HepG2 (cell line): ENCODE measurements around the gene B9D2. TPM values are rescaled to one million over a fixed set of nuclear protein-coding genes. Genes with fewer than 3 reads are reported as not detected.
A peak's percentile ranks its signal among the peaks of the same experiment; 100 is the strongest.

ENCODE experiments used
- BORCS8-MEF2B ChIP-seq: sonication (generic); formaldehyde crosslinking; IDR thresholded peaks from 2 replicates; pipeline ENCODE4 v1.8.0; 2022; ENCODE audit warnings: mild to moderate bottlenecking, missing genetic modification reagents
- FLYWCH1 ChIP-seq: sonication (generic); formaldehyde crosslinking; IDR thresholded peaks from 2 replicates; pipeline ENCODE4 v1.8.1; 2023; ENCODE audit warnings: mild to moderate bottlenecking, missing genetic modification reagents
- FOXJ3 ChIP-seq: sonication (generic); formaldehyde crosslinking; IDR thresholded peaks from 2 replicates; pipeline ENCODE4 v1.4.0; 2020; ENCODE audit warnings: missing genetic modification reagents, mild to moderate bottlenecking, borderline replicate concordance
- IKZF4 ChIP-seq: sonication (generic); formaldehyde crosslinking; IDR thresholded peaks from 2 replicates; pipeline ENCODE4 v1.5.1; 2020; ENCODE audit warnings: borderline replicate concordance, mild to moderate bottlenecking, low read depth, missing genetic modification reagents; ENCODE audit errors: not compliant biosample characterization
- JUN ChIP-seq: sonication (generic); formaldehyde crosslinking; IDR thresholded peaks from 2 replicates; pipeline ENCODE4 v1.4.0; 2020; ENCODE audit warnings: mild to moderate bottlenecking, missing genetic modification reagents
- MED1 ChIP-seq: sonication (generic); formaldehyde crosslinking; IDR thresholded peaks from 2 replicates; pipeline ENCODE4 v1.4.0; 2020; ENCODE audit warnings: missing genetic modification reagents
- NFE2 ChIP-seq: sonication (generic); formaldehyde crosslinking; IDR thresholded peaks from 2 replicates; pipeline ENCODE4 v1.4.0; 2020; ENCODE audit warnings: missing genetic modification reagents
- SAFB2 ChIP-seq: sonication (generic); formaldehyde crosslinking; IDR thresholded peaks from 2 replicates; pipeline ENCODE4 v1.5.1; 2020; ENCODE audit warnings: missing genetic modification reagents, low read depth, mild to moderate bottlenecking, borderline replicate concordance
- SNAPC2 ChIP-seq: sonication (generic); formaldehyde crosslinking; IDR thresholded peaks from 2 replicates; pipeline ENCODE4 v1.8.1; 2022; ENCODE audit warnings: mild to moderate bottlenecking, missing genetic modification reagents
- SNAPC5 ChIP-seq: sonication (generic); formaldehyde crosslinking; IDR thresholded peaks from 2 replicates; pipeline ENCODE4 v1.8.1; 2023; ENCODE audit warnings: mild to moderate bottlenecking, missing genetic modification reagents, borderline replicate concordance
- STAT6 ChIP-seq: sonication (generic); formaldehyde crosslinking; IDR thresholded peaks from 2 replicates; pipeline ENCODE4 v1.4.0; 2020; ENCODE audit warnings: missing genetic modification reagents, mild to moderate bottlenecking, borderline replicate concordance
- TFDP1 ChIP-seq: IDR thresholded peaks from 2 replicates; pipeline ENCODE4 v1.6.1; 2016; ENCODE audit warnings: missing compliant biosample characterization, missing genetic modification reagents, borderline replicate concordance
- XRCC5 ChIP-seq: fragments of 200-400 bp; formaldehyde crosslinking; optimal IDR thresholded peaks from 2 replicates; pipeline ENCODE3; 2017; ENCODE audit warnings: mild to moderate bottlenecking, low read length
- ZBTB20 ChIP-seq: sonication (generic); formaldehyde crosslinking; IDR thresholded peaks from 2 replicates; pipeline ENCODE4 v1.8.1; 2023; ENCODE audit warnings: missing genetic modification reagents, low read depth, mild to moderate bottlenecking, borderline replicate concordance
- ZBTB26 ChIP-seq: IDR thresholded peaks from 2 replicates; pipeline ENCODE4 v1.6.1; 2016; ENCODE audit warnings: missing compliant biosample characterization, missing genetic modification reagents, borderline replicate concordance
- ZBTB46 ChIP-seq: sonication (generic); formaldehyde crosslinking; IDR thresholded peaks from 2 replicates; pipeline ENCODE4 v1.4.0; 2020; ENCODE audit warnings: mild to moderate bottlenecking, missing genetic modification reagents, borderline replicate concordance
- ZFAT ChIP-seq: sonication (generic); formaldehyde crosslinking; conservative IDR thresholded peaks from 2 replicates; pipeline ENCODE4 v1.8.1; 2023; ENCODE audit warnings: missing genetic modification reagents, inconsistent platforms
- ZKSCAN1 ChIP-seq: fragments of 150-350 bp; IDR thresholded peaks from 2 replicates; pipeline ENCODE4 v1.6.1; 2014; ENCODE audit warnings: low read length
- ZNF44 ChIP-seq: sonication (generic); formaldehyde crosslinking; IDR thresholded peaks from 2 replicates; pipeline ENCODE4 v1.5.1; 2020; ENCODE audit warnings: mild to moderate bottlenecking, missing genetic modification reagents
- ZNF569 ChIP-seq: sonication (generic); formaldehyde crosslinking; IDR thresholded peaks from 2 replicates; pipeline ENCODE4 v1.5.0; 2020; ENCODE audit warnings: mild to moderate bottlenecking, missing genetic modification reagents, moderate library complexity, borderline replicate concordance
- ZNF850 ChIP-seq: sonication (generic); formaldehyde crosslinking; conservative IDR thresholded peaks from 2 replicates; pipeline ENCODE4 v1.9.0; 2021; ENCODE audit warnings: mild to moderate bottlenecking, missing genetic modification reagents
- ZNF879 ChIP-seq: sonication (generic); formaldehyde crosslinking; IDR thresholded peaks from 2 replicates; pipeline ENCODE4 v1.8.1; 2023; ENCODE audit warnings: missing genetic modification reagents
- polyA plus RNA-seq, 8 experiments: library from polyadenylated mRNA; depleted of rRNA in 3 of 8; stranded (reverse) in 7 of 8; unstranded in 1 of 8; fragments of >200 nt; fragmentation: Illumina TruSeq in 4 of 8; extraction: Trizol in 4 of 8; gene quantifications; 2 replicates each; pipeline versions ENCODE4 v1.2.1 to v1.2.3, GENCODE V29; 2011 to 2016; ENCODE audit warnings: low read depth in 4 of 8, missing spikeins in 1 of 8, mixed read lengths in 1 of 8; ENCODE audit not compliant: insufficient read depth in 1 of 8
- total RNA-seq, 5 experiments: library from RNA; depleted of rRNA; stranded (reverse); fragments of >200 nt; fragmentation: Illumina TruSeq; extraction: Trizol; gene quantifications; 2 replicates each; pipeline ENCODE4 v1.2.3, GENCODE V29; 2016; ENCODE audit warnings: low read depth in 1 of 5

Gene B9D2
- total and polyA plus RNA-seq, 2 of the 13 experiments (the other 11 are each of a cell fraction or from before 2014, with no cell fraction given): 3.1 to 4.4 TPM

GRCh38 chr19:41363753-41364523 lies at the start of gene B9D2 (continued):
- 0 out of 2 replicates have a peak, but pooled peaks have one; percentile 12 for TF ChIP-seq SAFB2
- no peak for TF ChIP-seq NFE2 (CRISPR knock-in tag)
- 0 out of 2 replicates have a peak, but pooled peaks have one; percentile 19 for TF ChIP-seq ZNF44 (CRISPR knock-in tag)
- TF ChIP-seq ZBTB20: no peak
- TF ChIP-seq FOXJ3 (CRISPR knock-in tag): no peak; the same call in 1 of the 2 replicates
- no peak for TF ChIP-seq JUN (CRISPR knock-in tag)
- no peak; the same call in 1 of the 2 replicates for TF ChIP-seq MED1 (CRISPR knock-in tag)
- TF ChIP-seq STAT6 (CRISPR knock-in tag): no peak
- no peak for TF ChIP-seq ZNF569 (CRISPR knock-in tag)
- TF ChIP-seq XRCC5: no peak
- TF ChIP-seq SNAPC2 (CRISPR knock-in tag): no peak
- TF ChIP-seq BORCS8-MEF2B: peak; percentile 22; the same call in 1 of the 2 replicates
- TF ChIP-seq ZBTB46 (CRISPR knock-in tag): no peak
- TF ChIP-seq ZNF879 (CRISPR knock-in tag): no peak
- no peak for TF ChIP-seq FLYWCH1 (CRISPR knock-in tag)
- TF ChIP-seq ZKSCAN1: no peak
- no peak for TF ChIP-seq ZFAT (CRISPR knock-in tag)
- TF ChIP-seq SNAPC5 (CRISPR knock-in tag): no peak
- no peak for TF ChIP-seq TFDP1 (CRISPR knock-in tag)
- TF ChIP-seq ZBTB26 (CRISPR knock-in tag): peak; percentile 34; the same call in 1 of the 2 replicates
- TF ChIP-seq ZNF850: no peak
- TF ChIP-seq IKZF4 (CRISPR knock-in tag): peak; percentile 53
